ENCODE data around the gene ATRIP. TPM values are rescaled to one million over a fixed set of nuclear protein-coding genes. Genes with fewer than 3 reads are reported as not detected.

ATRIP gene
- total and polyA plus RNA-seq, 2 of the 4 experiments (the other 2 are of a cell fraction): 6.8 to 10.8 TPM

- Histone ChIP-seq H3K36me3 (ENCODE audit: control insufficient read depth, insufficient read depth, low read length) (peaks cover 7% of the 10 kb centered on the region), H3K4me2 (ENCODE audit: low read depth, low read length) (no peak overlapping the region), H4K20me1 (ENCODE audit: insufficient read depth, low read length) (no peaks in the 10 kb centered on the region; the same call in 1 of the 2 replicates), H3K18ac (ENCODE audit: low read depth, low read length) (no peak overlapping the region), H2AFZ (replicated peaks; ENCODE audit: low read length, poor library complexity) (peak overlapping the region; percentile 96), H3K14ac (replicated peaks; ENCODE audit: low read depth, low read length) (peak overlapping the region; percentile 57; the same call in 1 of the 2 replicates), H4K91ac (ENCODE audit: insufficient read depth, low read depth, low read length) (no peak overlapping the region; the same call in 1 of the 2 replicates), H4K8ac (ENCODE audit: low read depth in 2 of 2, low read length in 2 of 2) (peak overlapping the region; percentile 86 to 100; a peak in 3 of 4 replicates), H3K4me3 (ENCODE audit: insufficient read depth, low read depth, low read length) (no peak overlapping the region), H2BK5ac (ENCODE audit: low read depth, low read length, poor library complexity, severe bottlenecking) (no peak overlapping the region), H3K56ac (ENCODE audit: extremely low read depth, insufficient read depth, low read length) (no peak overlapping the region), H3K4me1 (ENCODE audit: control insufficient read depth, insufficient read depth, low read length) (peaks cover 14% of the 10 kb centered on the region), H4K5ac (ENCODE audit: low read depth, low read length) (no peak overlapping the region), H2BK15ac (ENCODE audit: low read depth, low read length) (0 out of 3 replicates have a peak overlapping the region, but pooled peaks have one; percentile 88), H3K27me3 (ENCODE audit: control insufficient read depth, insufficient read depth, low read length) (no peaks in the 10 kb centered on the region), H2AK9ac (replicated peaks; ENCODE audit: low read depth, low read length, poor library complexity) (peak overlapping the region; percentile 98), H3K4ac (ENCODE audit: low read depth, low read length) (peak overlapping the region; percentile 97), H3K9me3 (ENCODE audit: control insufficient read depth, insufficient read depth, low read length) (no peaks in the 10 kb centered on the region), H2AK5ac (ENCODE audit: low read depth, low read length) (peak overlapping the region; percentile 80), H3K9ac (ENCODE audit: low read depth, low read length) (no peak overlapping the region), H2BK120ac (ENCODE audit: low read depth, low read length) (peak overlapping the region; percentile 45), H2BK20ac (ENCODE audit: low read depth, low read length) (0 out of 2 replicates have a peak overlapping the region, but pooled peaks have one; percentile 45), H3K23ac (ENCODE audit: low read depth, low read length) (peak overlapping the region; percentile 61; the same call in 1 of the 2 replicates), H3K27ac (ENCODE audit: insufficient read depth, low read length) (no peak overlapping the region), H3K9me1 (ENCODE audit: insufficient read depth, low read length) (peaks cover 21% of the 10 kb centered on the region), H3K79me1 (ENCODE audit: low read depth in 1 of 2, low read length in 2 of 2) (peaks cover 13 to 43% of the 10 kb centered on the region in 2 experiments; a peak in 3 of 4 replicates)
- CTCF ChIA-PET: interaction anchor here (0.7 kb wide), 1 partner anchor 39 kb away, joined by 3 read pairs; a partner anchor contains a TSS
- dilution Hi-C loops (cut with HindIII; ENCODE audit: low sequenced_read_pairs, unreplicated experiment): no loop called here
- in situ Hi-C loops (cut with MboI; ENCODE audit: low sequenced_read_pairs): no loop called here
- intact Hi-C loops (cut with micrococcal nuclease): no loop called here
- no CpG with 5 or more reads among the region's 2 CpGs for whole genome bisulfite sequencing, 2 experiments (ENCODE audit: extremely low coverage in 2 of 2, insufficient read length in 1 of 2)
- DNase-seq (no peak), ATAC-seq (ENCODE audit: low read depth) (no peak)
- TF ChIP-seq RCOR1 (IDR thresholded peaks at IDR 0.05; ENCODE audit: insufficient replicate concordance, low read length) (no peak), USF2 (IDR thresholded peaks at IDR 0.05; ENCODE audit: low read depth, low read length) (no peak), CHD1 (IDR thresholded peaks at IDR 0.05; ENCODE audit: low read depth, low read length) (no peak), NFE2L2 (IDR thresholded peaks at IDR 0.05; ENCODE audit: low read depth, low read length) (no peak), ELK1 (IDR thresholded peaks at IDR 0.05; ENCODE audit: borderline replicate concordance, low read depth, low read length) (no peak), MAZ (IDR thresholded peaks at IDR 0.05; ENCODE audit: borderline replicate concordance, low read depth, low read length) (no peak), MAFK (IDR thresholded peaks at IDR 0.05; ENCODE audit: low read depth, low read length) (no peak), POLR2A (IDR thresholded peaks at IDR 0.05; ENCODE audit: low read depth, low read length) (no peak), BHLHE40 (IDR thresholded peaks at IDR 0.05; ENCODE audit: low read depth, low read length) (no peak), MXI1 (IDR thresholded peaks at IDR 0.05; ENCODE audit: borderline replicate concordance, low read depth, low read length) (no peak), RFX5 (IDR thresholded peaks at IDR 0.05; ENCODE audit: low read depth, low read length) (no peak), RAD21 (IDR thresholded peaks at IDR 0.05; ENCODE audit: low read length) (no peak), SMC3 (IDR thresholded peaks at IDR 0.05; ENCODE audit: low read depth, low read length) (no peak), CTCF (conservative IDR thresholded peaks at IDR 0.05; ENCODE audit: low read depth, low read length) (no peak), FOS (IDR thresholded peaks at IDR 0.05; ENCODE audit: low read depth, low read length) (no peak), CEBPB (IDR thresholded peaks at IDR 0.05; ENCODE audit: low read depth, low read length) (no peak)
- POLR2A ChIA-PET (ENCODE audit: unreplicated experiment): interaction anchor here (0.6 kb wide), 1 partner anchor 105 kb away, joined by 3 read pairs; no protein-coding TSS in a partner anchor
- BruUV-seq (replicated peaks): no TSS peak
Measured at GRCh38 chr3:48505146-48505545, 58.6 kb downstream of the ATRIP start.

All from IMR-90 (cell line).